ENCODE data around the gene CYP8B1.

Gene CYP8B1, protein sequence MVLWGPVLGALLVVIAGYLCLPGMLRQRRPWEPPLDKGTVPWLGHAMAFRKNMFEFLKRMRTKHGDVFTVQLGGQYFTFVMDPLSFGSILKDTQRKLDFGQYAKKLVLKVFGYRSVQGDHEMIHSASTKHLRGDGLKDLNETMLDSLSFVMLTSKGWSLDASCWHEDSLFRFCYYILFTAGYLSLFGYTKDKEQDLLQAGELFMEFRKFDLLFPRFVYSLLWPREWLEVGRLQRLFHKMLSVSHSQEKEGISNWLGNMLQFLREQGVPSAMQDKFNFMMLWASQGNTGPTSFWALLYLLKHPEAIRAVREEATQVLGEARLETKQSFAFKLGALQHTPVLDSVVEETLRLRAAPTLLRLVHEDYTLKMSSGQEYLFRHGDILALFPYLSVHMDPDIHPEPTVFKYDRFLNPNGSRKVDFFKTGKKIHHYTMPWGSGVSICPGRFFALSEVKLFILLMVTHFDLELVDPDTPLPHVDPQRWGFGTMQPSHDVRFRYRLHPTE

DNA sequence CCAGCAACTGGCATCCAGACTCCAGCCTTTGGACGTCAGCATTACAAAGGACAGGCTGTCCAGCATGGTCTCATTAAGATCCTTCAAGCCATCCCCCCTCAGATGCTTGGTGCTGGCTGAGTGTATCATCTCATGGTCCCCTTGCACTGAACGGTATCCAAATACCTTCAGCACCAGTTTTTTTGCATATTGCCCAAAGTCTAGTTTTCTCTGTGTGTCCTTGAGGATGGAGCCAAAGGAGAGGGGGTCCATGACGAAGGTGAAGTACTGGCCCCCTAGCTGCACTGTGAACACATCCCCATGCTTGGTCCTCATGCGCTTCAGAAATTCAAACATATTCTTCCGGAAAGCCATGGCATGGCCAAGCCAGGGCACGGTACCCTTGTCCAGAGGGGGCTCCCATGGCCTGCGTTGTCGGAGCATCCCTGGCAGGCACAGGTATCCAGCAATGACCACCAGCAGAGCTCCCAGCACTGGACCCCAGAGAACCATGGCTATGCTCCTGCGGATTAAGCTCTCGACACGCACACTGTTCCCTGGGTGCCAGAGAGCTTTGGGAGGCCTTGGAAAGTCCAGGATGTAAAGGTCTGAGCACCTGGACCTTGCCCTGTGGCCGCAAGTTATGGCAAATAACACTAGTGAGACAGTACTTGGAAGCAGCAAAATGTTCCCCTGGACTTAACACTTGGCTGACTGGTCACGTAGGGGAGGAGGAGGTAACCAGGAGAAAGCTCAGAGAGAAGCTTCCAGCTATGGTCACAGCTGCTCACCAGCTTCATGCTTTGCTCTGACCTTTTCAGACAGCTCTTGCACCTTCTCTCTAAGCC lies at the start of gene CYP8B1:
Gene CYP8B1, minus strand, starts transcription at position 555 of the 827 bp plus-strand sequence. Its CDS starts 63 bp downstream, at position 492.
- no peak for DNase-seq

DNA sequence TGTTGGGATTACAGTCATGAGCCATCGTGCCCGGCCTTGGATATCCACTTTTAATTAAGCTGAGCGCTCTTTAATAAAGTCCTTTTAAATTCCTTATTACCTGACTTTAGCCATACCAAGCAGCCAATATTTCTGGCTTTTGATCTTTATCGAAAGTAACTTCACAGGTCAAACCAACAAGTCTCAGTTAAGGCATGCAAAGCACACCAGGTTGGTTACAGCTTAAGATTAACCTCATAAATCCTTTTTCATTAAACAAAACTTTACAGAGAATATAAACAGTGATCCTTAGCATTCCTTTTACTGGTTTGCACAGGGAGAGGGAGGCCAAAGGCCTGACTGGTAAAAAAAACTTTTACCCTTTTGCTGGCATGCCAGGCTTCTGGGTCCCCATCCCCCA lies 47.9 kb upstream of the CYP8B1 start:
- DNase-seq = no peak

DNA sequence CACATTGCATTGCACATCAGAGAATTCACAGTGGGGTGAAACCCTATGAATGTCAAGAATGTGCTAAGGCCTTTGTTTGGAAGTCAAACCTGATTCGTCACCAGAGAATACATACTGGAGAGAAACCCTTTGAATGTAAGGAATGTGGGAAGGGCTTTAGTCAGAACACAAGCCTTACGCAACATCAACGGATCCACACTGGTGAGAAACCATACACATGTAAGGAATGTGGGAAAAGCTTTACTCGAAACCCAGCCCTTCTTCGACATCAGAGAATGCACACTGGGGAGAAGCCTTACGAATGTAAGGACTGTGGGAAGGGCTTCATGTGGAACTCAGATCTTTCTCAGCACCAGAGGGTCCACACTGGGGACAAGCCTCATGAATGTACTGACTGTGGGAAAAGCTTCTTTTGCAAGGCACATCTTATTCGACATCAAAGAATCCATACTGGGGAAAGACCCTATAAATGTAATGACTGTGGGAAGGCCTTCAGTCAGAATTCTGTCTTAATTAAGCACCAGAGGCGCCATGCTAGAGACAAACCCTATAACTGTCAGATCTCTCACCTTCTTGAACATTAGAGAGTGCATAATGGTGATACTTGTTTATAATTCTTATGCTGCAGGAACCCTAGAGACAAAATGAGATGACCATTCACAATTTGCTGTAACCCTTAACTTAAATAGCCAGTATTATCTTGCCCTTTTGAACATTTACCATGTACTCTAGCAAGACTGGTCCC lies 39.3 kb upstream of the CYP8B1 start:
- no peak for DNase-seq

DNA sequence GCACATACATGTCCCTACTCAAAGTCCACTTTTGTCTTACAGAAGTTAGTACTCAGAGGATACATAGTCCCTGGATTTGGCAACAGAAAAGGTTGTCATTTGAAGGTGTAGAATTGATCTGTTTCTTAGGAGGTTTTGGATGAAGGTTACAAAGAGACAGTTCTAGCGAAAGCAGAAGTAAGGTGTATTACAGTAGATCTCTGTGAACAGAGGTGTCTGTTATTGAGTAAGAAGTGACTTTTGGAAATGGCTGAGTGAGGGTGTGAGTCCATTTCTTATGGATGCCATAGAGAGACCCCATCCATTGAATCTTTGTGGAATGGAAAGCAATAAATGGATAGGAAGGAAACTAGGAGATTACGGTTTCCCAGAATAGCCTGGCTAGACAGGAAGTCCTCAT lies 35.9 kb upstream of the CYP8B1 start:
- DNase-seq = no peak

DNA sequence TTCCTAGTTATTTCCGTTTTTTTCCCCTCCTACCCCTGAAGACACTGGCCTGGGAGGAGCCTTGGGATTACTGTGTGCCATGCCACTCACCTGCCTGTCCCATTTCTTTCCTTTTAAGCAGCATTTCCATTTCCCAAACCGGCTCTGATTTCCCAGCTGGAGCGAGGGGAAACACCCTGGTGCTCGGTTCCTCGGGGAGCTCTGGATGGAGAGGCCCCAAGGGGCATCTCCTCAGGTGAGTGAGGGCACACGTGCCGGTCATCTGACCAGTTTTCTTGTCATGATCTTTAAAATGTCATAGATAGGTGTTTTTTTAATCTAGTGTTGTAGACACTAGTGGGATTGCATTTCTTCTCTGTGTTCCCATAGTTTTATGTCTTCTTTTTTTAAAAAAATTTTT lies 33.0 kb upstream of the CYP8B1 start:
- DNase-seq = no peak

DNA sequence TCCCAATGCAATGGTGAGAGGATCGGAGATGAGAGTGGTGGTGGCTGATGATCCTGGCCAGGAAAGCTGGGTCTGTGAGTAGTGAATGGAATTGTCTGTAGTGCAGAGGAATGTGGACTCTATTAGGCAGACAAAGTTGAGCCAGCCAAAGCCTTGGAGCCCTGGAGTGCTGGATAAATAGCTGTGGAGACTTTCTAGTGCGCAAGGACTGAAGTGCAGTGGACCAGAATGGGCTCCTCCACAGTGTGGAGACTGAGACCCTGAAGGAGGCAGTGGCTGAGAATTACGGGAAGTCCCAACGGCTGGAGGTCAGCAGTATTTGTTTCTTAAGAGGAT lies 31.1 kb upstream of the CYP8B1 start:
- DNase-seq = no peak

DNA sequence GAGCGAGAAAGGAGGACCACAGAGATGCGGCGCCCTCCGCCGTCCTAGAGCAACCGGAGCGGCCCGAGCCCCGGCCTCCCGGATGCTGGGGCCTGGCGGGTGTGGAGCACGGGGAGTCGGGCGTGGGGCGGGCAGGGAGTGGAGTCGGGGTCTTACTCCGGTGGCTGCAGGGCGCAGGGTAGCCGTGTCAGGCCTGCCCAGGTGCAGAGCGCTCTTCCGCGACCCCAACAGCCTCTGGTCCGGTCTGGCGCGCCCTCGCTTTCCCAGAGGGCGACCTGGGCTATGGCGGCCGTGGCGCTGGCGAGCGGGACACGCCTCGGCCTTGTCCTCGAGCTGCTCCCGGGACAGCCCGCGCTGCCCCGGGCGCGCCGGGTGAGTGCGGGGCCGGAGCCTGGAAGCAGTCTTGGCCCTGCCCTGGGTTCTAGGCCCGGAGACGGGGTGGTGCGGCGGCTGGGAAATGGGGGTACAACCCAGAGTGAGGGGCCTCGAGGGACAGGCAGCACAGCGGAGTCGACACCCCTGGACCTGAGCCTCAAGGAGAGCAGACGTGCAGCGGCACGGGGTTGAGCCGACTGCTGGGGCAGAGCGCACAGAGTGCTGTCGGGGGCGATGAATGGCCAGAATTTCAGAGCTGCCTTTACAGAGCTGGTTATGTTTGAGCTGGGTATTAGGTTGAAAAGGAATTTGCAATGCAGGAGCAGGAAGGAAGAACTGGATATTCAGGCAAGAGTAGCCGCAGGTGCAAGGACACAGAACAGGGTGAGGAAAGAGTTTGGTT lies 30.6 kb upstream of the CYP8B1 start, which contains the start of gene ZNF662:
Gene ZNF662, plus strand, starts transcription at position 73 of the 778 bp plus-strand sequence. CDS start 1,973 bp downstream, outside the sequence.
- DNase-seq = no peak

DNA sequence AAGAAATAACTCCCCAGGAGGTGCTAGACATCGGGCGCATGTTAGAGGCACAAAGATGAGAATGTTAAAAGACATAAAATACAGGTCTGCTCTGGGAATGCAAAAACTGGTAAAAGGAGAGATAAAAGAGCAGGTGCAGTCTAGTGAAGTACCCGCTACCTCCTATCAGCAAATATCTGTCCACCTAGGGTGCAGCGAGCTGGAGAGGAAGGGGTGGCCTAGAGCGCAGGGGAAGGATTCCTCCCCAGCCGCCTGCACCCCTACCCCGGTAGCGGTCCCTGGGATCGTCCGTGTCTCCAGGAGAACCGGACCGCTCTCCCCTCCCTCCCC lies 30.0 kb upstream of the CYP8B1 start:
- DNase-seq = no peak

DNA sequence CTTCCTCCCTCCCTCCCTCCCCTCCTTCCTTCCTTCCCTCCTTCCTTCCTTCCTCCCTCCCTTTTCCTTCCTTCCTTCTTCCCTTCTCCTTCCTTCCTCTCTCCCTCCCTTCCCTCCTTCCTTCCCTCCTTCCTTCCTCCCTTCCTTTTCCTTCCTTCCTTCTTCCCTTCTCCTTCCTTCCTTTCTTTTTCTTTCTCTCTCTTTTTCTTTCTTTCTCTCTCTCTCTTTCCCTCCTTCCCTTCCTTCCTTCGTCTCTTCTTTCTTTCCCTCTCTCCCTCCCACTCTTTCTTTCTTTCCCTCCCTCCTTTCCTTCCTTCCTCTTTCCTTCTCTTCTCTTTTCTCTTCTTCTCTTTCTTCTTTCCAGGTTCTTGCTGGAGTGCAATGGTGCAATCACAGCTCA lies 28.4 kb upstream of the CYP8B1 start:
- DNase-seq = no peak

DNA sequence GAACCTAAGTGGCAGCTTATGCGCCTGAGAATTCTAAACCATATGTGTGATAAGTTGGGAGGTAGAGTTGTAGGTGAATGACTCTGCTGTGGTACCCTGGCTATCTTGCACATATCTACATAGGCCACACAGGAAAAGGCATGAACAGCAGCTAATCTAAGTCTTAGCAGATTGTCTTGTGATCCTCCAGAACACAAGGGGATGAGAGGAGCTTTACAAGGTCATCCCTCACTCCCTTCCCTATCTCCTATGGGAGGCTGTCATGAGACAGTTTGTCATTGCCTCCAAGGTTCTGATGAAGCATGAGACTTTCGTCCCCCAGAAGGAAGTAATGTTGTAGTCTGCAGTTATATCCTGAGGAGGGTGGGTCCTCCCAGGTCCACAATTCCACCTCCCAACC lies 26.6 kb upstream of the CYP8B1 start:
- no peak for DNase-seq

DNA sequence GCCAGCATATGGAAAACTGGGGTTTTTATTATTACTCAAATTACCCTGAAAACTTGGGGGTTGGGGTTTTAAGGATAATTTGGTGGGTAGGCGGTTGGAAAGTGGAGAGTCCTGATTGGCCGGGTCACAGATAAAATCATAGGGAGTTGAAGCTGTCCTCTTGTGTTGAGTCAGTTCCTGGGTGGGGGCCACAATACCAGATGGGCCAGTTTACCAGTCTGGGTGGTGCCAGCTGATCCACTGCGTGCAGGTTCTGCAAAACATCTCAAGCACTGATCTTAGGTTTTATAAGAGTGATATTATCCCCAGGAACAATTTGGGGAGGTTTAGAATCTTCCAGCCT lies 25.4 kb upstream of the CYP8B1 start:
- DNase-seq = no peak

DNA sequence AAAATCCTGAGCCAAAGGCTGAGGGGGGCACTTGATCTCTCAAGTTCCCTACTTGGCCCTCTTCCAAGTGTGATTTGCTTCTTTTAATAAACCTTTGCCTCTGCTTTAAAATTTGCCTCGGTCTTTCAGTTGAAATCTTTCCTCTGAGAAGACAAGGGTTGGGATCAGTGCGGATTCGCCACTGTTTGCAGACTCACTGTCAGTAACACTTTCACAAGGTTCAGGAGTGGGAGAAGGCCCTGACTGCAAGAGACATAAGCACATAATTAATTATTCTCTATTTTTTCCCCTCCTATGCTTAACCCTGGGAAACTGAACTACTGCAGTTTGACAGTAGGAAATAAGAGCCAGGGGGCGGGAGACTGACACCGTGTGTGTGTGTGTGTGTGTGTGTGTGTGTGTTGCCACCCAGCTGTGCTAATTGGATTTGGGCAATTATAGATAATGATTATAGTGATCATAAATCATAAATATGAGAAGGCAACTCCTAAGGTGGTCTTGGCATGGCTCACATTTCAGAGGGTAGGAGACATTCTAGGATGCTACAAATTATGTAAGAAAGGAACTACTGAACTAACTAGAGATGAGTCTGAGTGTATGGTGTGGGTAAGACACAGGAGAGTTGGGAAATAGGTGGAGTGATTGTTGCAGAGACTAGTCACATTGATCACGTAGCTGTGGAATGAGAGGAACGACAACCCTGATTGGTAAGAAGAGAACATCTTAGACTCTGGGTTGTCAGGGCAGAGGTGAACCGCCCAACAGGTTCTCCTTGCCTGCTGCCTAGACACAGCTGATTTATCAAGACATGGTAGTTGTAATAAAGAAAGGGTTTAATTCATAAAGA lies 24.8 kb upstream of the CYP8B1 start:
- DNase-seq = no peak

DNA sequence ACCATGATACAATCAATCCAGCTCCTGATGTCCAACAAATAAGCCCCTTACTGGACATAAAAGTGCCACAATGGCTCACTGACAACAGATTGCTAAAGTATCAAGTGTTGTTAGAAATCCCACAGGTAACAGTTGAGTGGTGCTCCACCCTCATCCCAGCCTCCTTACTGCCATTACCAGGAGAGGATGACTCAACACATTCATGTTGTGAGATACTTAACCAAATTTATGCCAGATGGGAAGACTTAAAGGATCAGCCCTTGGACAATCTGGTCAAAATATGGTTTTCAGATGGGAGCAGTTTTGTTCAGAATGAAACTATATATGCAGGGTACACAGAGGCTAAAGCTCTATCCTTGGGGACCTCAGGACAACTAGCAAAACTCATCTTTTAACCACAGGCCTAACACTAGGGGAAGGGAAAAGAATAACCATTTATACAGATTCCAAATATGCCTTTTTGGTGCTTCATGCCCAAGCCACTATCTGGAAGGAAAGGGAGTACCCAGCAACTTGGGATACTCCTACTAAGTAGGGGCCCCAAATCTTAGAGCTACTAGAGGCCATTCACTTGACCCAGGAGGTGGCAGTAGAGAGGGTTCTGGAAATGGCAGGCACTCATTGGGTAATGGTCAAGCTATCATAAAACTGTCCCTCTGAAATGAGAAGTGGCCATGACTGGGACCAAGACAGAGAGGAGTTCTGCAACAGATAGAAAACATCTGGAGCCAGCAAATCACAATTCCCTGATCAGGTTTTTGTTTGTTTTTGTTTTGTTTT lies 23.4 kb upstream of the CYP8B1 start:
- DNase-seq = no peak

DNA sequence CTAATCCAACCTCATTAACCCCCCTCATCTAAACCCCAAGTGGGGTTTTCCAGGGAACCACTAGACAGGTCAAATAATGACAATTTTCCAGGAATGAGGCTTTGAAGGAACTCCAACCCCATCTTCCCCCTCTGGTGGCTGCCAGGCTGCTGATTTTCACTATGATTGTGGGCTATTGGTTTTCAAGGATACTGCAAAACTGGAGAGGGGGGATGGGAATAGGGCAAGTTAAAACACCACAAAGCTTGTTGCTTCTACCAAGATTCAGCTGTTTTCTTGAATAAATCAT lies 19.8 kb upstream of the CYP8B1 start:
- DNase-seq = no peak

DNA sequence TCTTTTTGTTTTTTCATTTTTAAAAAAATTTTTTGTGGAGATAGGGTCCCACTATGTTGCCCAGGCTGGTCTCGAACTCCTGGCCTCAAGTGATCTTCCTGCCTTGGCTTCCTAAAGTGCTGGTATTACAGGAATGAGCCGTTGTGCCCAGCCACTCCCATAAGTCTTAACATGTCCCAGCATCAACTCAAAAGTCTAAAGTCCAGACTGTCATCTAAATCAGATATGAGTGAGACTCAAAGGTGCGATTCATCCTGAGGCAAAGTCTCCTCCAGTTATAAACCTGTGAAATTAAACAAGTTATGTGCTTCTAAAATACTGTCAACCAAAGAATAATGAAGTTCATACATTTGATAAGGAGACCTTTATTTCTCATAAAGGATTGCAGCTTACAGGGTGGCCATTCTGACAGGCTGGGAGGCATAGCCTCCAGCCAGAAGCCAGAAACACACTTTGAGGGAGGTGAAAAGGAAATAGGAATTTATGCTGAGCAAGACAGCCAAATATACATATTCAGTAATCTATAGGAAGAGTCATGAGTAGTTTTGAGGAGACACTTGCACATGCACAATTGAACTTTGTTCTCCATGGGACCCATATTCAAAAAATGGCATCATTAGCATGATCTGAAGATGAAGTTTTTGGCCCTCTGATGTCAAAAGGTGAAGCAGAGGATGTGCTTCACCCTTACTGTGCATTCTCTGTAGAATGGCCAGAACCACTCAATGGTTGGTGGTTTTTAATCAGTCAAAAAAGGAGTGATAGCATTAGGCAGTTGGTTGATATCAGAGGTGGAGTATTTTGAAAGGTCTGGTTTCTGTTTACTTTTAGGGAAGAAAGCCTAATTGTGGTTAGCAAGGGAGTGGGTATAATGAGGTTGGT lies 19.3 kb upstream of the CYP8B1 start:
- DNase-seq = no peak

DNA sequence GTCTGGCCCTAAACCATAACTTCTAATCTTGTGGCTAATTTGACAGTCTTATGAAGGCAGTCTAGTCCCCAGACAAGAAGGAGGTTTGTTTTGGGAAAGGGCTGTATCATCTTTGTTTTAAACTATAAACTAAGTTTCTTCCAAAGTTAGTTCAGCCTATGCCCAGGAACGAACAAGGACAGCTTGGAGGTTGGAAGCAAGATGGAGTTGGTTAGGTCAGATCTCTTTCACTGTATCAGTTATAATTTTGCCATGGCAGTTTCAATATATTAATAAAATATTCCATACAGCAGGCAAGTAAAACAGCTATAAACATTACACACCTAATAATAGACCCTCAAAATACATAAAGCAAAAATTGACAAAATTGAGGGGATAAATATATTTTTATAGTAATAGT lies 17.1 kb upstream of the CYP8B1 start:
- no peak for DNase-seq

DNA sequence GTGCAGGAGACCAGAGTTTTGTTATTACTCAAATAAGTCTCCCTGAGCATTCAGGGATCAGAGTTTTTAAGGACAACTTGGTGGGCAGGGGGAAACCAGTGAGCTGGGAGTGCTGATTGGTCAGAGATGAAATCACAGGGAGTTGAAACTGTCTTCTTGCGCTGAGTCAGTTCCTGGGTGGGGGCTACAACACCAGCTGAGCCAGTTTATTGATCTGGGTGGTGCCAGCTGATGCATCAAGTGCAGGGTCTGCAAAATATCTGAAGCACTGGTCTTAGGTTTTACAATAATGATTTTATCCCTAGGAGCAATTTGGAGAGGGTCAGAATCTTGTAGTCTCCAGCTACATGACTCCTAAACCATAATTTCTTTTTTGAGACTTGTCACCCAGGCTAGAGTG lies 16.5 kb upstream of the CYP8B1 start:
- no peak for DNase-seq

DNA sequence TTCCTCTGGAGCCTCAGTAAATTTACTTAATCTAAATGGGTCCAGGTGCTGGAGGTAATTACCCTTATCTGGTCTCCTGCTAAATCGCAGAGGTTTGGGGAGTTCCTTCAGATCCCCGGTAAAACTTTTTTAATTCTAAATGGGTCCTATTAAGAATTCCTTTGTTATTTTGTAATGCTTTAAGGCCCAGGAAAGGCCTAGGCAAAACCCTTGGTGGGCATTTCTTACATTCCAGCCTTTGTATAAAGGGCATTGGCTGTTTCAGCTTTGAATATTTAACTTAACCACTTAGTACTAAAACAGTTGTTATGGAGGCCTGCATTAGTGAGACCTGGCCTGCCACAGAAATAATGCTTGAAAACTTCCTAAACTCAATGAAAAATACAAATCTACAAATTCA lies 15.4 kb upstream of the CYP8B1 start:
- no peak for DNase-seq

DNA sequence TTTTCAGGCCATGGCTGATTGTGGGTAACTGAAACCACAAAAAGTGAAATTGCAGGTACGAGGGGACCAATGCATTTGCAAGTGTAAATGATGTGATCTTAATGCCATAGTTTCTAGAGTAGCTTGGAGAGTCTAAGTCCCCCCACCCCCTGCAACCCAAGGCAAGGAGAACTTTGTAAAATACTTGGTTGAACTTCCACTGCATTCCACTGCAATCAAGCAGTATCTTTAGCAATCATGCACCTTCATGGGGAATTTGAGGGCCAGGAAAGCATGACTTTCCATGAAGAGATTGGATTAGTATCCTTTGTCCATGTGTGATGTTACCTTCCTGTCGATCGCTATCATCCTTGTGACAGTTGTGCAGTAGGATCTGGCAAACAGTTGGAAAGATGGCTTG lies 11.4 kb upstream of the CYP8B1 start:
- no peak for DNase-seq

DNA sequence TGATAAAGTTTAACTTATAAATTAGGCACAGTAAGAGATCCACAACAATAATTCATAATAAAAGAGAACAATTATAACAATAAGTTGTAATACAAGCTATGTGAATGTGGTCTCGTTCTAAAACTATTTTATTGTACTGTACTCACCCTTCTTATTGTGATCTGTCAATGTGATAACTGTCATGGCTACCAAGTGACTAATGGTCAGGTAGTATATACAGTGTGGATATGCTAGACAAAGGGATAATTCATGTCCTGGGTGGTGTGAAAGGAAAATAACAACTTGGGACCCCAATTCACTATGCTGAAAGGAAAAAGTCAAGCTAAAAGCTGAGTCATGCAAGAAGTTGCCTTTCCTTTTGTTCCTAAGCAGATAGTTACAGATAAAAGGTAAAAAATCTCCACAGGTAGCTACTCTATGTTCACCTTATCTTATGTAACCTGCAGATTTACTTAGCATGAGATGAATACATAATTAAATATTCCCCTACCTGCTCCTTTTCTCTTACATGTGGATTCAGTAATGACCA lies 10.7 kb upstream of the CYP8B1 start:
- DNase-seq = no peak

All from NCI-H1048 (cell line).